HG03039 (cell line): ENCODE data around the gene LRIT3.

Experiments
- ATAC-seq: cut with Tn5 transposase; IDR thresholded peaks from one replicate; pipeline ENCODE4 v1.9.1; 2021; ENCODE audit warnings: mild to moderate bottlenecking, moderate library complexity; ENCODE audit not compliant: unreplicated experiment

LRIT3 gene

GRCh38 chr4:109847896-109848442 is at the start of gene LRIT3:
LRIT3 (plus strand) TSS chr4:109848107; CDS start chr4:109848202, 95 bp downstream.
- ATAC-seq: no peak

GRCh38 chr4:109798866-109799265 is 49.0 kb upstream of the LRIT3 start:
- no peak for ATAC-seq

- ATAC-seq: no peak
Measured at GRCh38 chr4:109801099-109801789, 46.7 kb upstream of the LRIT3 start.

GRCh38 chr4:109801895-109802319 is 46.0 kb upstream of the LRIT3 start, which contains the start of gene CFI:
CFI (minus strand) TSS chr4:109801999; CDS start chr4:109801971, 28 bp downstream.
- no peak for ATAC-seq

- ATAC-seq: no peak
Measured at GRCh38 chr4:109803924-109804571, 43.9 kb upstream of the LRIT3 start.

- ATAC-seq: no peak
Measured at GRCh38 chr4:109809655-109810054, 38.3 kb upstream of the LRIT3 start.

GRCh38 chr4:109810552-109811387 is 37.1 kb upstream of the LRIT3 start:
- no peak for ATAC-seq

GRCh38 chr4:109811707-109812106 is 36.2 kb upstream of the LRIT3 start:
- ATAC-seq: no peak

- peak; percentile 100 for ATAC-seq
Measured at GRCh38 chr4:109815151-109816081, 32.5 kb upstream of the LRIT3 start, which contains the start of gene GAR1. GAR1 (plus strand) TSS chr4:109815762; CDS start chr4:109816165, 403 bp downstream.

GRCh38 chr4:109816082-109816442 is 31.8 kb upstream of the LRIT3 start:
- no peak for ATAC-seq

GRCh38 chr4:109816894-109817293 is 31.0 kb upstream of the LRIT3 start:
- no peak for ATAC-seq

GRCh38 chr4:109818268-109818667 is 29.6 kb upstream of the LRIT3 start:
- ATAC-seq: no peak

GRCh38 chr4:109820563-109820962 is 27.3 kb upstream of the LRIT3 start:
- ATAC-seq: no peak

GRCh38 chr4:109821185-109821584 is 26.7 kb upstream of the LRIT3 start:
- no peak for ATAC-seq

- no peak for ATAC-seq
Measured at GRCh38 chr4:109826719-109827118, 21.2 kb upstream of the LRIT3 start.

- ATAC-seq: no peak
Measured at GRCh38 chr4:109827672-109828071, 20.2 kb upstream of the LRIT3 start, which contains the start of gene RRH. RRH (plus strand) TSS chr4:109827972; CDS start chr4:109828028, 56 bp downstream.

GRCh38 chr4:109833756-109834155 is 14.2 kb upstream of the LRIT3 start:
- no peak for ATAC-seq

GRCh38 chr4:109836985-109837384 is 10.9 kb upstream of the LRIT3 start:
- no peak for ATAC-seq

GRCh38 chr4:109846395-109847098 is 1.4 kb upstream of the LRIT3 start:
- ATAC-seq: no peak
